SK-N-SH (cell line): ENCODE data around the gene CYP2D6.

Experiments used
- CTCF ChIP-seq: fragments of 200-600 bp; sonication (generic); IDR thresholded peaks from 2 replicates; pipeline ENCODE4 v1.6.1; 2017; ENCODE audit warnings: antibody characterized with exemption, mild to moderate bottlenecking, moderate library complexity
- EZH2phosphoT487 ChIP-seq: fragments of 200-600 bp; sonication (generic); IDR thresholded peaks from 2 replicates; pipeline ENCODE4 v1.6.1; 2017; ENCODE audit warnings: low read depth, mixed run types, mild to moderate bottlenecking, antibody characterized with exemption, moderate library complexity, borderline replicate concordance
- POLR2AphosphoS5 ChIP-seq: IDR thresholded peaks from 2 replicates; pipeline ENCODE4 v1.6.1; 2012; ENCODE audit warnings: low read depth, low read length
- REST ChIP-seq: IDR thresholded peaks from 2 replicates; pipeline ENCODE4 v1.6.1; 2012; ENCODE audit warnings: mild to moderate bottlenecking, low read depth, low read length, moderate library complexity
- SMC3 ChIP-seq: IDR thresholded peaks from 2 replicates; pipeline ENCODE4 v1.6.1; 2012; ENCODE audit warnings: low read depth, low read length, improper control_type of control experiment

- no peak for TF ChIP-seq REST
- no peak for TF ChIP-seq SMC3
- no peak for TF ChIP-seq CTCF
- no peak for TF ChIP-seq EZH2phosphoT487
- TF ChIP-seq POLR2AphosphoS5 = no peak
These were observed 8.4 kb upstream of the CYP2D6 start for GRCh38 chr22:42138972-42139371.
